Osteocyte (in vitro differentiated cells): ENCODE results near the gene NPLOC4. TPM values are rescaled to one million over a fixed set of nuclear protein-coding genes. Genes with fewer than 3 reads are reported as not detected.

Experiments
- DNase-seq: peaks from one replicate; pipeline ENCODE4 v3.0.0; 2021; ENCODE audit warnings: mixed read lengths; ENCODE audit not compliant: unreplicated experiment; ENCODE audit errors: extremely low spot score
- H3K27ac Mint-ChIP-seq: one replicate; pipeline ENCODE4 v1.8.0; 2021; ENCODE audit warnings: mild to moderate bottlenecking, mixed read lengths; ENCODE audit not compliant: unreplicated experiment
- H3K27me3 Mint-ChIP-seq: one replicate; pipeline ENCODE4 v1.8.0; 2021; ENCODE audit warnings: mixed read lengths; ENCODE audit not compliant: unreplicated experiment
- H3K36me3 Mint-ChIP-seq: one replicate; pipeline ENCODE4 v1.8.0; 2021; ENCODE audit warnings: mixed read lengths; ENCODE audit not compliant: unreplicated experiment
- H3K4me1 Mint-ChIP-seq: one replicate; pipeline ENCODE4 v1.8.0; 2021; ENCODE audit warnings: mixed read lengths; ENCODE audit not compliant: unreplicated experiment
- H3K4me3 Mint-ChIP-seq: one replicate; pipeline ENCODE4 v1.8.0; 2021; ENCODE audit warnings: mild to moderate bottlenecking, moderate library complexity, mixed read lengths; ENCODE audit not compliant: unreplicated experiment
- H3K9me3 Mint-ChIP-seq: one replicate; pipeline ENCODE4 v1.8.0; 2021; ENCODE audit warnings: mixed read lengths; ENCODE audit not compliant: unreplicated experiment
- total RNA-seq: library from RNA; stranded (reverse); gene quantifications from 2 replicates; pipeline ENCODE4 v1.2.1, GENCODE V29; 2021
- TF ChIP-seq, protein P1 (sequence below): fragments of 200-600 bp; sonication (generic); IDR thresholded peaks from 2 replicates; pipeline ENCODE4 v1.5.0; 2021; ENCODE audit warnings: antibody characterized with exemption, mild to moderate bottlenecking, moderate library complexity

The NPLOC4 gene
- total RNA-seq, 1 donor from 2014 or later = 99.7 TPM

DNA sequence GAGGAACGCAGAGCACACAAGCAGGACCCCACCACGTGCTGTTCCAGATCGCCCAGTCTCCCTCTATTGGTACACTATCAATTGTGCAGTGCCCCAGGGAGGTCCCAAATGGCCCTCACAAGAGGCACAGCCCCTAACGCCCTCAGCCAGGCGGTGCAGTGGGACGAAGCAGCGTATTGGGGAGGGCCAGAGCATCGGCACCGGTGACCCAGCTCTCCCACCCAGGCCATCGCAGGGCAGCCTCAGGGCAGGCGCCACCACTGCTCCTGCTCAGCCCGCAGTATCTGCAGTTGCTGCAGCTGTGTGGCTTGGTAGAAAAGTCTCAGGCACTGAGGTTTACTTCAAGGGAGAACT, 78.8 kb downstream of the NPLOC4 start:
- H3K4me1 Mint-ChIP-seq = peaks cover 51% of the 10 kb centered on the region
- TF ChIP-seq, protein P1, sequence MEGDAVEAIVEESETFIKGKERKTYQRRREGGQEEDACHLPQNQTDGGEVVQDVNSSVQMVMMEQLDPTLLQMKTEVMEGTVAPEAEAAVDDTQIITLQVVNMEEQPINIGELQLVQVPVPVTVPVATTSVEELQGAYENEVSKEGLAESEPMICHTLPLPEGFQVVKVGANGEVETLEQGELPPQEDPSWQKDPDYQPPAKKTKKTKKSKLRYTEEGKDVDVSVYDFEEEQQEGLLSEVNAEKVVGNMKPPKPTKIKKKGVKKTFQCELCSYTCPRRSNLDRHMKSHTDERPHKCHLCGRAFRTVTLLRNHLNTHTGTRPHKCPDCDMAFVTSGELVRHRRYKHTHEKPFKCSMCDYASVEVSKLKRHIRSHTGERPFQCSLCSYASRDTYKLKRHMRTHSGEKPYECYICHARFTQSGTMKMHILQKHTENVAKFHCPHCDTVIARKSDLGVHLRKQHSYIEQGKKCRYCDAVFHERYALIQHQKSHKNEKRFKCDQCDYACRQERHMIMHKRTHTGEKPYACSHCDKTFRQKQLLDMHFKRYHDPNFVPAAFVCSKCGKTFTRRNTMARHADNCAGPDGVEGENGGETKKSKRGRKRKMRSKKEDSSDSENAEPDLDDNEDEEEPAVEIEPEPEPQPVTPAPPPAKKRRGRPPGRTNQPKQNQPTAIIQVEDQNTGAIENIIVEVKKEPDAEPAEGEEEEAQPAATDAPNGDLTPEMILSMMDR = no peak
- H3K9me3 Mint-ChIP-seq = no peaks in the 10 kb centered on the region
- no peak overlapping the region for H3K4me3 Mint-ChIP-seq
- H3K27ac Mint-ChIP-seq = no peak overlapping the region
- peaks cover 28% of the 10 kb centered on the region for H3K36me3 Mint-ChIP-seq
- H3K27me3 Mint-ChIP-seq = no peaks in the 10 kb centered on the region
- DNase-seq = no peak

DNA sequence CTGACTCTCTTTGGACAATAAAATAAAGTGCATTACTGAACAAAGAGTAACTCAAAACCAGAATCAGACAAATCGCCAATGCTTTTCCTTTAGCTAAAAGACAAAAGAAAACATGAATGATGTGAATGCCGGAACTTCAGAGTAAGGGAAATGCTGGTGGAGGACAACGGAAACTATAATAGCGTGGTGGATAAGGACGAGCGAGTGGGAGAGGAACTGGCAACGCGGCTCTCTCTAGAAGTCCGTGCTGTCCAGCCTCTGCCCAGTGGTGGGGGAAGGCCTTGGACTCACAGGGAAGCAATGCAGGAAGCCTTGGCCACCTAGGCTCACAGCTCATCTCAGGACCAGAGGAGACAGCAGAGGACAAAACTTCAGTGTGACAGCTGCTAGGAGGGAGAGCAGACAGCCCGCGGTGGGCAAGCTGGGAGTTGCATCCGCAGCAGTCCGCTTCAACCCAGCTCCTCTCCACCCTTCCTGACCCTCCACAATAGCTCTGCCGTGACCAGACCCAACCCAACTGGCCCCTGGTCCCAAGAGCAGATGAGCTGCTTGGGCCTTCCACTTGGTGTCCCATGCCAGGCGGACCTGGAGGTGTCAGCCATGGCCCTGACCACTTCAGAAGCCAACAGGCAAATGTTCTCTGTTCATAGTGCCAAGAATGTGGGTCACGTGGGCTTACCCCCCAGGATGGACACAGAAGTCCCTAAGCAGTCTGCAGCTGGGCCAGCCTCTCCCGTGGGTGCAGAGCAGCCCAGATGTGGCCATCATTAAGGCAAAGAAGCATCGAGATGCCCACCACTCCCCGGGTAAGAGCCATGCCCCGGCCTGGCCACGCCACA, 79.4 kb downstream of the NPLOC4 start:
- peak overlapping the region; percentile 70 for H3K27ac Mint-ChIP-seq
- H3K4me3 Mint-ChIP-seq = no peak overlapping the region
- DNase-seq = no peak
- no peaks in the 10 kb centered on the region for H3K27me3 Mint-ChIP-seq
- no peaks in the 10 kb centered on the region for H3K9me3 Mint-ChIP-seq
- peaks cover 26% of the 10 kb centered on the region for H3K36me3 Mint-ChIP-seq
- H3K4me1 Mint-ChIP-seq = peaks cover 50% of the 10 kb centered on the region
- TF ChIP-seq, protein P1 = no peak

DNA sequence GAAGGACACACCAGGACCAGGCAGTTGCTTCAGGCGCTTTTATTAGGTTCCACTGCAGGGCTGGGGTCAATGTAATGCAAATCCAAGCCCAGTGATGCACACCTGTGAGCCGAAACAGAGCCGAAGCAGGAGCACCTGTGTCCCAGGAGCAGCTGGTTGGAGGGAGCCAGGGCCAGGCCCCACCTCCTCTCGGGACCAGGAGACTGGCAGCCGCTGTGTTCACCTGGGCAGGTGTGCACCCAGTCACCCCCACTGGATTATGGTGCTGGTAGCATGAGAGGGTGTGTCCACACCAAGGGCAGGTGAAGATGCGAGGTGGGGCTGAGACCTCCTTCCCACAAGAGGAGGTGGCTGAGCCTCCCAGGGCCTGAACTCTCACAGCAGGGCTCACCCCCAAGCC, 80.0 kb downstream of the NPLOC4 start:
- H3K27ac Mint-ChIP-seq = peak overlapping the region; percentile 70
- H3K4me3 Mint-ChIP-seq = no peak overlapping the region
- no peak for DNase-seq
- peaks cover 47% of the 10 kb centered on the region for H3K4me1 Mint-ChIP-seq
- TF ChIP-seq, protein P1 = no peak
- no peaks in the 10 kb centered on the region for H3K9me3 Mint-ChIP-seq
- H3K36me3 Mint-ChIP-seq = peaks cover 24% of the 10 kb centered on the region
- H3K27me3 Mint-ChIP-seq = no peaks in the 10 kb centered on the region

DNA sequence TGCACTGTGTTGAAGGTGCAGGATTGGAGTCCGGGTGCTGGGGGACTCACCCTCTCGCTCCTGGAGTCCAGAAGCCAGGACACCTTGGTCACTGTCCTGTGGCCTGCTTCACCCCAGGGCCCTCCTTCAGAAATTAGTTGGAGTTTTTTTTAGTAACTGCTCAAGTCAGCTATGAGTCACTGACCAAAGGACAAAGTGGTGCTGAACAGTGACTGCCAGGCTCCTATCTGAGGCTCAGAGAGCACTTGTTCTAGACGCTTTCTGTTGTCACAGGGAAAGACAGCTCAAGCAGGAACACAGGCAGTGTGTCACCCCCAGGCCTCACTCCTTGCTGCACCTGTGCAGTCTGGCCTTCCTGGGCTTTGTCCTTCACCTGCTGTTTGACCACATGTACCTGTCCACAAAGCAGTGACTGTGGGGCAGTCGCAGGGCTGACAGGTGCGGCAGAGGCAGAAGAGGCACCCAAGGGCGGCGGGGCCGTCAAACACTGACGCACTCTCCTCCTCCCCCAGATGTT, 80.7 kb downstream of the NPLOC4 start:
- H3K9me3 Mint-ChIP-seq = no peaks in the 10 kb centered on the region
- H3K4me1 Mint-ChIP-seq = peaks cover 44% of the 10 kb centered on the region
- H3K36me3 Mint-ChIP-seq = peaks cover 18% of the 10 kb centered on the region
- no peaks in the 10 kb centered on the region for H3K27me3 Mint-ChIP-seq
- TF ChIP-seq, protein P1 = no peak
- H3K4me3 Mint-ChIP-seq = no peak overlapping the region
- no peak overlapping the region for H3K27ac Mint-ChIP-seq
- DNase-seq = no peak

DNA sequence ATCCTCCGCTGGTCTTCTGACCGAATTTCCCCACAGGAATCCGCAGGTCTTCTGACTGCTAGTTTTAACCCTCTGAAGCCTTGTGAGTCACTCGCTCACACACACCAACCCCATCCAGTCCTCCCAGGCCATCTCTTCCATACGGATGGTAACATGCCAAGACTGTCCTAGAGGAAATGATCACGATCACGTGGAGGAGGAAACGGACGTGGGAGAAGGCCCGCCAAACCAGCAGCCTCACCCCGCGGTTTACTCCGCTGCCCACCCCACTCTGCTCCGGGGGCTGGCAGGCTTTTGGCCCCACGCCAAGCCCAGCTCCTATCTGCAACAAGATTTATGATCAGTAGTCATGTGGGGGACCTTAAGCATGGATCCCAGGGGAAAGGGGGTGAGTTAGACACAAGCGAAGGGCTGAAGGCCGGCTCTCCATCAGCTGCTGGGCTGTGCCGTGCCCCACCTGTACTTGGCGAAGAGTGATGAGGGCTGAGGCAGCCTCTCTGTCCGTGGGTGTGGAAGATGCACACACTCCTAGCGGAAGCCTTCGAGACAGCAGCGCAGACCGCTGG, 83.2 kb downstream of the NPLOC4 start:
- TF ChIP-seq, protein P1 = no peak
- Mint-ChIP-seq H3K27me3 (no peaks in the 10 kb centered on the region), H3K4me1 (peaks cover 56% of the 10 kb centered on the region)

More for the DNA sequence above, 83.2 kb downstream of the NPLOC4 start:
- peak overlapping the region; percentile 84 for H3K4me3 Mint-ChIP-seq
- peak; percentile 87 for DNase-seq
- no peaks in the 10 kb centered on the region for H3K9me3 Mint-ChIP-seq
- peak overlapping the region; percentile 93 for H3K27ac Mint-ChIP-seq
- H3K36me3 Mint-ChIP-seq = peaks cover 23% of the 10 kb centered on the region
